Right renal cortex interstitium (tissue), 3 donors: ENCODE data around the gene LZIC. TPM values are rescaled to one million over a fixed set of nuclear protein-coding genes. Genes with fewer than 3 reads are reported as not detected.

ENCODE experiments used
- DNase-seq, 3 donors: peaks; one replicate each; pipeline ENCODE4 v3.0.0-alpha.2; 2013; ENCODE audit warnings: low read depth in 3 of 3, low spot score in 2 of 3
- polyA plus RNA-seq, 3 donors: library from polyadenylated mRNA; unstranded; fragments of 120-200 nt; gene quantifications; one replicate each; pipeline ENCODE4 v1.2.1, GENCODE V29; 2013; ENCODE audit not compliant: insufficient read length in 3 of 3

The LZIC gene
- polyA plus RNA-seq, 3 donors = 73.3 to 80.5 (median 75.9) TPM

GRCh38 chr1:9887070-9887469, 56.1 kb downstream of the LZIC start:
- no peak for DNase-seq

GRCh38 chr1:9886092-9886742, 57.0 kb downstream of the LZIC start:
- no peak for DNase-seq

GRCh38 chr1:9884805-9885204, 58.4 kb downstream of the LZIC start:
- no peak for DNase-seq

GRCh38 chr1:9883585-9884449, 59.4 kb downstream of the LZIC start:
- DNase-seq = no peak

GRCh38 chr1:9882945-9883303, 60.3 kb downstream of the LZIC start:
- no peak for DNase-seq

- no peak for DNase-seq
Observed at GRCh38 chr1:9882296-9882944, 60.8 kb downstream of the LZIC start.

- DNase-seq = no peak
Observed at GRCh38 chr1:9881838-9882249, 61.3 kb downstream of the LZIC start.

Other genes with a start within 250 kb of the LZIC start
- 100 to 1,000 TPM; 127 to 142 (median 137) TPM for gene CLSTN1, start 119.4 kb downstream of the LZIC start, polyA plus RNA-seq
- gene CTNNBIP1, start 33.1 kb downstream of the LZIC start, polyA plus RNA-seq = 10 to 100 TPM; 29.9 to 31.4 (median 30.9) TPM
- 10 to 100 TPM; 23.0 to 24.0 (median 23.0) TPM for gene NMNAT1, start 84 bp upstream of the LZIC start, polyA plus RNA-seq
- 10 to 100 TPM; 29.2 to 33.2 (median 31.0) TPM for gene RBP7, start 53.8 kb upstream of the LZIC start, polyA plus RNA-seq
- 10 to 100 TPM; 45.5 to 51.3 (median 49.9) TPM for gene UBE4B, start 89.6 kb upstream of the LZIC start, polyA plus RNA-seq